Mesenchymal stem cell (in vitro differentiated cells and primary cell): ENCODE measurements around the gene EPG5.

Experiments
- DNase-seq: peaks from one replicate; pipeline ENCODE4 v3.0.0-alpha.2; 2013
- H2AFZ ChIP-seq: one replicate; pipeline ENCODE4 v1.6.1; 2013; ENCODE audit warnings: low read depth, mild to moderate bottlenecking, control low read depth, inconsistent platforms, low read length, moderate library complexity
- H2AK5ac ChIP-seq: 2 replicates; pipeline ENCODE4 v1.6.1; 2013; ENCODE audit warnings: low read length, moderate library complexity, mild to moderate bottlenecking, inconsistent platforms; ENCODE audit not compliant: severe bottlenecking
- H2BK120ac ChIP-seq: one replicate; pipeline ENCODE4 v1.6.1; 2013; ENCODE audit warnings: low read depth, mild to moderate bottlenecking, inconsistent platforms, low read length, moderate library complexity
- H2BK12ac ChIP-seq, 2 experiments: one replicate each; pipeline ENCODE4 v1.6.1; 2013; ENCODE audit warnings: inconsistent platforms in 2 of 2, low read length in 2 of 2, mild to moderate bottlenecking in 2 of 2, moderate library complexity in 2 of 2, control low read depth in 1 of 2
- H2BK15ac ChIP-seq: one replicate; pipeline ENCODE4 v1.6.1; 2013; ENCODE audit warnings: mild to moderate bottlenecking, low read depth, inconsistent platforms; ENCODE audit not compliant: poor library complexity, severe bottlenecking
- H2BK5ac ChIP-seq: 2 replicates; pipeline ENCODE4 v1.6.1; 2013; ENCODE audit warnings: low read depth, mild to moderate bottlenecking, low read length, control low read depth, inconsistent platforms; ENCODE audit not compliant: poor library complexity, severe bottlenecking
- H3K14ac ChIP-seq, 2 experiments: one replicate each; pipeline ENCODE4 v1.6.1; 2013; ENCODE audit warnings: inconsistent platforms in 2 of 2, low read length in 2 of 2, control low read depth in 1 of 2, mild to moderate bottlenecking in 1 of 2, moderate library complexity in 1 of 2
- H3K18ac ChIP-seq, 2 experiments: one replicate each; pipeline ENCODE4 v1.6.1; 2013; ENCODE audit warnings: inconsistent platforms in 2 of 2, low read length in 2 of 2, control low read depth in 1 of 2, low read depth in 1 of 2, mild to moderate bottlenecking in 1 of 2
- H3K23ac ChIP-seq, 2 experiments: one replicate each; pipeline ENCODE4 v1.6.1; 2013; ENCODE audit warnings: inconsistent platforms in 2 of 2, low read length in 2 of 2, mild to moderate bottlenecking in 2 of 2, moderate library complexity in 2 of 2, control low read depth in 1 of 2
- H3K27ac ChIP-seq: 2 replicates; pipeline ENCODE4 v1.5.1; 2013; ENCODE audit warnings: mild to moderate bottlenecking, moderate library complexity, low read length, control low read depth, inconsistent platforms; ENCODE audit not compliant: poor library complexity, severe bottlenecking
- H3K27me3 ChIP-seq, 2 experiments: 2 replicates each; pipeline versions ENCODE4 v1.6.1 to v1.7.0; 2013; ENCODE audit warnings: low read length in 2 of 2, mild to moderate bottlenecking in 2 of 2, moderate library complexity in 2 of 2, control low read depth in 1 of 2, inconsistent platforms in 1 of 2; ENCODE audit not compliant: control insufficient read depth in 1 of 2, insufficient read depth in 1 of 2
- H3K36me3 ChIP-seq, 2 experiments: 2 replicates each; pipeline versions ENCODE4 v1.6.1 to v1.7.0; 2013; ENCODE audit warnings: low read length in 2 of 2, control low read depth in 1 of 2, inconsistent platforms in 1 of 2, low read depth in 1 of 2, mild to moderate bottlenecking in 1 of 2; ENCODE audit not compliant: insufficient read depth in 2 of 2, control insufficient read depth in 1 of 2
- H3K4ac ChIP-seq, 2 experiments: one replicate each; pipeline ENCODE4 v1.6.1; 2013; ENCODE audit warnings: inconsistent platforms in 2 of 2, low read length in 2 of 2, mild to moderate bottlenecking in 2 of 2, moderate library complexity in 2 of 2, control low read depth in 1 of 2, low read depth in 1 of 2
- H3K4me1 ChIP-seq: 2 replicates; pipeline ENCODE4 v1.6.1; 2013; ENCODE audit warnings: low read depth, low read length, control low read depth; ENCODE audit not compliant: control insufficient read depth, insufficient read depth
- H3K4me2 ChIP-seq: 2 replicates; pipeline ENCODE4 v1.6.1; 2013; ENCODE audit warnings: low read length, mild to moderate bottlenecking, inconsistent platforms; ENCODE audit not compliant: poor library complexity, severe bottlenecking
- H3K4me3 ChIP-seq, 2 experiments: 2 replicates each; pipeline versions ENCODE4 v1.5.1 to v1.7.0; 2013; ENCODE audit warnings: low read length in 2 of 2, mild to moderate bottlenecking in 2 of 2, control low read depth in 1 of 2, low read depth in 1 of 2; ENCODE audit not compliant: insufficient read depth in 1 of 2
- H3K79me1 ChIP-seq: replicated peaks from 2 replicates; pipeline ENCODE4 v1.6.1; 2013; ENCODE audit warnings: mild to moderate bottlenecking, control low read depth, low read length, inconsistent platforms; ENCODE audit not compliant: poor library complexity, severe bottlenecking
- H3K9ac ChIP-seq: 2 replicates; pipeline ENCODE4 v1.7.0; 2013; ENCODE audit warnings: mild to moderate bottlenecking, low read length, moderate library complexity
- H3K9me3 ChIP-seq: 2 replicates; pipeline ENCODE4 v1.7.0; 2013; ENCODE audit warnings: mild to moderate bottlenecking, low read length; ENCODE audit not compliant: control insufficient read depth
- H4K8ac ChIP-seq: one replicate; pipeline ENCODE4 v1.6.1; 2013; ENCODE audit warnings: inconsistent platforms, mild to moderate bottlenecking, low read length, moderate library complexity
- H4K91ac ChIP-seq: one replicate; pipeline ENCODE4 v1.6.1; 2013; ENCODE audit warnings: mild to moderate bottlenecking, low read length, inconsistent platforms
- WGBS: methylation state at CpG from one replicate; pipeline ENCODE4 v1.1.7; 2013; ENCODE audit warnings: mixed read lengths; 5-methylcytosine and 5-hydroxymethylcytosine counted together

EPG5 gene

GRCh38 chr18:46002934-46003333 is 35.8 kb upstream of the EPG5 start:
- no CpG with 5 or more reads among the region's 1 CpG for WGBS
- Histone ChIP-seq H2AK5ac (no peak overlapping the region), H3K4me2 (no peak overlapping the region), H2BK120ac (no peak overlapping the region), H2AFZ (no peak overlapping the region), H3K9ac (no peak overlapping the region), H3K18ac (no peak overlapping the region), H3K27me3 (no peaks in the 10 kb centered on the region), H3K4me3 (no peak overlapping the region), H3K23ac (no peak overlapping the region), H3K36me3 (peaks cover 19 to 30% of the 10 kb centered on the region in 2 experiments), H2BK12ac (no peak overlapping the region), H3K9me3 (peaks cover 19% of the 10 kb centered on the region), H3K4ac (no peak overlapping the region), H4K8ac (no peak overlapping the region), H2BK5ac (no peak overlapping the region), H3K14ac (no peak overlapping the region), H4K91ac (no peak overlapping the region), H3K4me1 (no peaks in the 10 kb centered on the region), H3K27ac (no peak overlapping the region), H2BK15ac (no peak overlapping the region), H3K79me1 (no peaks in the 10 kb centered on the region)
- DNase-seq = no peak

- H3K27me3 ChIP-seq = no peaks in the 10 kb centered on the region
- no peaks in the 10 kb centered on the region for H3K4me1 ChIP-seq
- no peak overlapping the region for H3K4me3 ChIP-seq
- H3K4me2 ChIP-seq = no peak overlapping the region
- no peak overlapping the region for H2BK5ac ChIP-seq
- H4K91ac ChIP-seq = no peak overlapping the region
- H3K18ac ChIP-seq = no peak overlapping the region
- no peak for DNase-seq
- no peak overlapping the region for H3K4ac ChIP-seq
- no peak overlapping the region for H2BK120ac ChIP-seq
- H3K9me3 ChIP-seq = peaks cover 19% of the 10 kb centered on the region
- no peak overlapping the region for H3K14ac ChIP-seq
- H2BK15ac ChIP-seq = no peak overlapping the region
- no peak overlapping the region for H2BK12ac ChIP-seq
- WGBS = no CpG with 5 or more reads among the region's 2 CpGs
- H3K23ac ChIP-seq = no peak overlapping the region
- H3K79me1 ChIP-seq = no peaks in the 10 kb centered on the region
- no peak overlapping the region for H3K9ac ChIP-seq
- H3K27ac ChIP-seq = no peak overlapping the region
- no peak overlapping the region for H2AFZ ChIP-seq
- H2AK5ac ChIP-seq = no peak overlapping the region
- H3K36me3 ChIP-seq = peaks cover 12 to 23% of the 10 kb centered on the region in 2 experiments
- no peak overlapping the region for H4K8ac ChIP-seq
Observed at GRCh38 chr18:46001892-46002291, 34.8 kb upstream of the EPG5 start.

GRCh38 chr18:46001074-46001473 is 33.9 kb upstream of the EPG5 start:
- H2BK12ac ChIP-seq = no peak overlapping the region
- H4K91ac ChIP-seq = no peak overlapping the region
- no CpG with 5 or more reads among the region's 1 CpG for WGBS
- H3K14ac ChIP-seq = no peak overlapping the region
- H2BK15ac ChIP-seq = no peak overlapping the region
- H3K23ac ChIP-seq = no peak overlapping the region
- H3K4me3 ChIP-seq = no peak overlapping the region
- no peak overlapping the region for H2BK120ac ChIP-seq
- H3K27me3 ChIP-seq = no peaks in the 10 kb centered on the region
- no peak for DNase-seq
- H4K8ac ChIP-seq = no peak overlapping the region
- H3K36me3 ChIP-seq = peaks cover 12 to 23% of the 10 kb centered on the region in 2 experiments
- H2AFZ ChIP-seq = no peak overlapping the region
- H3K4me1 ChIP-seq = no peaks in the 10 kb centered on the region
- H3K9ac ChIP-seq = no peak overlapping the region
- no peak overlapping the region for H3K27ac ChIP-seq
- no peak overlapping the region for H3K18ac ChIP-seq
- H3K4ac ChIP-seq = no peak overlapping the region
- no peak overlapping the region for H3K4me2 ChIP-seq
- no peak overlapping the region for H2BK5ac ChIP-seq
- H2AK5ac ChIP-seq = no peak overlapping the region
- peaks cover 19% of the 10 kb centered on the region for H3K9me3 ChIP-seq
- no peaks in the 10 kb centered on the region for H3K79me1 ChIP-seq

GRCh38 chr18:45999536-45999935 is 32.4 kb upstream of the EPG5 start:
- 90% methylated on average over 3 of the region's 3 CpGs for WGBS

More at GRCh38 chr18:45999536-45999935, 32.4 kb upstream of the EPG5 start:
- Histone ChIP-seq H3K14ac (no peak overlapping the region), H3K27me3 (no peaks in the 10 kb centered on the region), H4K8ac (no peak overlapping the region), H2BK120ac (no peak overlapping the region), H3K79me1 (no peaks in the 10 kb centered on the region), H2AFZ (no peak overlapping the region), H2BK5ac (no peak overlapping the region), H3K18ac (no peak overlapping the region), H3K9ac (no peak overlapping the region), H3K36me3 (peaks cover 14 to 16% of the 10 kb centered on the region in 2 experiments), H2AK5ac (no peak overlapping the region), H3K4me3 (no peak overlapping the region), H3K9me3 (peaks cover 19% of the 10 kb centered on the region), H3K4ac (no peak overlapping the region), H3K4me2 (no peak overlapping the region), H2BK15ac (no peak overlapping the region), H4K91ac (no peak overlapping the region), H2BK12ac (no peak overlapping the region), H3K27ac (no peak overlapping the region), H3K23ac (no peak overlapping the region), H3K4me1 (no peaks in the 10 kb centered on the region)
- DNase-seq = no peak
